GM21515 (cell line): ENCODE measurements around the gene MTHFD1.

Experiments used
- ATAC-seq: cut with Tn5 transposase; IDR thresholded peaks from one replicate; pipeline ENCODE4 v1.9.1; 2021; ENCODE audit not compliant: unreplicated experiment

The MTHFD1 gene

GRCh38 chr14:64405295-64405694 lies 17.1 kb downstream of the MTHFD1 start:
- ATAC-seq, result no peak

GRCh38 chr14:64407329-64407728 lies 19.2 kb downstream of the MTHFD1 start:
- no peak for ATAC-seq

DNA sequence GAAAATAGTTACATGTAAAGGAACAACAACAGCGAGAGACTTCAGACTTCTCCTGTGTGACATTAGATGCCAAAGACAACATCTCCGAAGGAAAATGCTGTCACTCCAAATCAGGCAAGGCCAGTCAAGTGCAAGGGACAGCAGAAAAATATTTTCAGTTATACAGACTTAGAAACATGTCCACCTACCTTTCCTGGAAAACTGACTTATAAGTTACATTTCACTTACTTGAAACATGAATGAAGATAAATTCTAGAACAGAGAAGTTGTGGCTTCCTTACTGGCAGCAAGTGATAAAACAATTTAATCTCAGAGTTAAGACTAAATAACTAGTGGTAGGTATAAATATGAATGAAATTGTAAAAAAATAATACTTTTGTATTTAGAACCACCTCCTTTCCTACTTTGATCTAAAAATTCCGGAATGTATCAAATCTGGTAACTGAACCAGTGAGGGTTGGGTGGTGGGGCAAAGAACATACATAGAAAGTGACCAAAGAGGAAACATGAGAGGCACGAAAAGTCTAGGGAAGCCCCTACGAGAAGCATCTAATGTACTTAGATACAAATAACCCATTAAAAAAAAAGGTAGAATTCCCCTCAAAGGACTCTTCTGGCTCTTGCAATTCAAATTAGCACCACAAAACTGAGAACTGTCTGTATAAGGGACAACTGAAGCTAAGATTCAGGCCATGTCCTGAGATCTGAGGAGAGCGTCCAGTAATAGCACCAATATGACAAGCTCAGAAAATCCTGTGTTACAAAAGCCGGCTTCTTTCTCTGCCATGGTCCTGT lies 21.2 kb downstream of the MTHFD1 start:
- ATAC-seq, result no peak

- ATAC-seq, result no peak
Observed at GRCh38 chr14:64410084-64410774, 22.1 kb downstream of the MTHFD1 start.

DNA sequence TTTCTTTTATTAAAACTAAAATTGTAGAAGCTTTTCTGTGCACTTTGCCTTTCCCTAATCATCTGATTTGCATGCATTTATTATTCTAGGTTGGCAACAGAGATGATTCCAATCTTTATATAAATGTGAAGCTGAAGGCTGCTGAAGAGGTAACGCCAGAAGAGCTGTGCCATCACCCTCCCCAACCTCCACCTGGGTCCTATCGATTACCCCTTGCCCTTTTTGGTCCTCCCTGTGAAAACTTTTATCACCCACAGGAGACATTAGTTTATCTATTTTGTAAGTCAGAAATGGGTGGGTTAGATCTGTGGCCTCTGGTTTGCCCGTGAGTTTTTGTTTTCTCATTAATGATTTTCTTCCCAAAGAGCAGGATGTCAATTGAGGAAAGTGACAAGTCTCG lies 22.8 kb downstream of the MTHFD1 start:
- ATAC-seq, result no peak

DNA sequence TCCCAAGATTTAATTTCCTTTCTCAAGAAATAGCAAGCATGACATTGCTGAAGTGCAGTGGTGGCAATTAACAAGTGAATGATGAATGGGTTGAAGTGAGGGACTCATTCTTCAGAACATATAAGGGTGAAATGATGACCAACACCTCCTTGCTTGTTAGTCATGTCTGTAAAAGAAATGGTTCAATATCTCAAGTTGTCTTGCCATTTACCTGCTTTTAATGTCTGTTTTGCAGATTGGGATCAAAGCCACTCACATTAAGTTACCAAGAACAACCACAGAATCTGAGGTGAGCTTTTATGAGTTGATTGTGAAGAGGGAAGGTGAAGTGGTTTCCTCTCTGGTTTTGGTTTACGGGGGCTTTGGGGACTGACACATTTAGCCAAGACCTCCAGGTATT lies 24.1 kb downstream of the MTHFD1 start:
- ATAC-seq, result no peak

- no peak for ATAC-seq
Observed at GRCh38 chr14:64416348-64416932, 28.3 kb downstream of the MTHFD1 start.

DNA sequence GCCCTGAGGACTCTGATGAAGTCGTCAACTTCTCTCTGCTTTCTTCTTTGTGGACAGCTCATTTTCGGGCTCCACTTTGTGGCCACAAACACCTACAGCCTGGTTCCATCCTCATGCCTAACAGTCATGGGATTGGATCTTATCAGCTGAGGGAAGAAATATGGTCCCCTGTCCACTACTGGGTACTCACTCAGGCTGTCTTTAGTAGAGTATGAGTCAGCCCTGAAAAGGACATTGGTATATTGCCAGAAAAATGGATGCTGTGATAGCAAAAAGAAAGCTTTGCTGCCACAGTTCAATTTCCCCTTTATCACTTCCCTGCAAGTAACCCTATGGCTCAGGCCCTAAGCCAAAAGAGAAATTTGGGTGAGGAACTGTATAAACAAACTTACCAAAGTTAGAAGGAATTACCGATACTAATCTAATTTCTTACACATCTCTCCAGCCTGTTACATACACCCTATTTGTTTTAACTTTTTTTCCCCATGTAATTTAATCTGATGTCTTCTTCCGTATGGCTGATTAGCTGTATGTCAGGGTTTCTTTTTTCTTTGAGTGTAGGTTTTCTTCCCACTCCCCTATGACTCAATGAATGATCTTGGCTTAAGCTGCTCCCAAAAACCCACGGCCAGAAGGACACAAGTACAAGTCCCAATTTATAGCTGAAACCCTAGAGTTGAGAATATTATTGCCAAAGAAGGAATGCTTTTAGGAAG lies 29.1 kb downstream of the MTHFD1 start:
- ATAC-seq, result no peak

GRCh38 chr14:64417771-64418125 lies 29.6 kb downstream of the MTHFD1 start:
- ATAC-seq, result no peak

DNA sequence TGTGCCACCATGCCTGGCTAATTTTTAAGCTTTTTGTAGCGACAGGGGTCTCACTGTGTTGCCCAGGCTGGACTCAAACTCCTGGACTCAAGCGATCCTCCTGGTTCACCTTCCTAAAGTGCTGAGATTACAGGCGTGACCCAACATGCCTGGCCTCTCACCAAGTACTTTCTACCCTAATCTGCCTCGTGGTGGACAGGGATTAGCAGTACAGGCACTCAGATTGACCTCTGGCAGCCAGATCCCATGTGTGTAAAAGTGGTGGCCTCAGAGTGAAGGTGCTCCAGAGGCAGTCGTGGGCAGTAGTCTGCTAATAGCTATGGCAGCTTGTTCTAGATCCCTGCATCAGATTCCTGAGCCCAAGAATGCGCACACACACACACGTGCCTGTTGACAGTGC lies 30.9 kb downstream of the MTHFD1 start:
- no peak for ATAC-seq

GRCh38 chr14:64421166-64421565 lies 33.0 kb downstream of the MTHFD1 start:
- no peak for ATAC-seq

DNA sequence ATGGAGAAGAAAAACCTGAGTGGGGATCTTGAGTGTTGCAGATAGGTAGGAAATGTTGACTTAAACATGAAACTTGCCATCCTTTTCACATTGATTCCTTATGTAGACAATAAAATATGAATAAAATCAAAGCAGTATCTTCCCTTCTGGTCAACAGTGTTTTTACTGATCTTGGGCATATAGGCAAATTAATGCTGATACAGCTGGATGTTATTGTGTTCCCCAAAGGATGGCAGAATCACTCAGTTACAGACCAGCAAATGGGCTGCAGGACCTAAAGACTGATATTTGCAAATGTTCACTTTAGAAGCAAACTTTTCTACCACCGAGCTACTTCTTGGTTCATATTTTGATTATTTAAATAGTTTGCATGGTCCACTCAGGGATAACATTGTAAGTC lies 33.9 kb downstream of the MTHFD1 start:
- no peak for ATAC-seq

DNA sequence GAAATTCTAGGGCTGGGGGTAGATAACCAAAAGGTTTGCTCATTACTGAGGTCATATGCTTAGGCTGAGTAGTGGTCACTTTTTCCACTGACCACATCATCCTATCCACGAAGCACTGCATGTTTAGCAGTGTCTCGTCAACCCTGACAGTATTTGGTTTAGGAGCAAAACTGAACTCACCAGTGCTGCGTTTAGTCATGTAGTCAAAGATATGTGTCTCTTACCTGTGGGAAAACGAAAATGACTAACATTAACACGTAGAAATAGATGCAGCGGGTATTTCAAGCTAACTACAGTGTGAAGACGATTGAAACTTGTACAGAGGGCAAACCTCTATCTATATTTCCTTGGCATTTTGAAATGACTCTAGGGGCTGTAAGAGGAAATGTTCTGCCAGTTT lies 34.6 kb downstream of the MTHFD1 start:
- ATAC-seq, result no peak

DNA sequence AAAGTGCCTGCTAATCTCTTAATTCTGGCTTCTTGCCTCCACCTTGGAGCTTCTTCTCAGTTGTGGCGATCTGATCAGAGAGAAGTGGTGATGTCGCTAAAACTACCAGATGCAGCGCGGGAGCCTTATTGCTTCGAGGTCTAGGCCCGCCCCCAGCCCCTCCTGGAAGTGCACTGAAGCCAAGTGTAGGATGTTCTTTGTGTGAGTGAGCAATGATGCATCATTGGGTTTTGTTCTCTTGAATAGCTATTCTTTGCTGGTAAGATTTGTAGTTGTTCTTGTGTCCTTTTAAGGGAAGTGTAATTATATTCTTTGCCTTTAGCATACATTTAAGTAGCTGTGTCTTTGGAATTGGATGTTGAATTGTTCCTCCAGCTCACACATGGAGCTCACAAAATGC lies 35.8 kb downstream of the MTHFD1 start:
- ATAC-seq, result no peak

DNA sequence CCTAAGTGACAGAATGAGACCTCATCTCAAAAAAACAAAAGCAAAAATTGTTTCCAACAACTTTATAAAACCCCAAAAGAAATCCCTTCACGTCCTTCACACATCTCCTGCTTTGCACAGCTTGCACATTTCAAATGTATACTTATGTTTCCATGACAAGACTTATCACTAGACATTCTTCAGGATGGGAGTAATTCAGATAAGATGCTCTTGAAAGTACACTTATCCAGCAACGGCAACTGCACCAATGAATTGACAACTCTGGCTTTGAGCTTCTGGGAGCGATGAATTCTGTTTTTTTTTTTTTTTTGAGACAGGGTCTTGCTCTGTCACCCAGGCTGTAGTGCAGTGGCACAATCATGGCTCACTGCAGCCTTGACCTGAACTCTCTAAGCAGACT lies 46.4 kb downstream of the MTHFD1 start:
- no peak for ATAC-seq

DNA sequence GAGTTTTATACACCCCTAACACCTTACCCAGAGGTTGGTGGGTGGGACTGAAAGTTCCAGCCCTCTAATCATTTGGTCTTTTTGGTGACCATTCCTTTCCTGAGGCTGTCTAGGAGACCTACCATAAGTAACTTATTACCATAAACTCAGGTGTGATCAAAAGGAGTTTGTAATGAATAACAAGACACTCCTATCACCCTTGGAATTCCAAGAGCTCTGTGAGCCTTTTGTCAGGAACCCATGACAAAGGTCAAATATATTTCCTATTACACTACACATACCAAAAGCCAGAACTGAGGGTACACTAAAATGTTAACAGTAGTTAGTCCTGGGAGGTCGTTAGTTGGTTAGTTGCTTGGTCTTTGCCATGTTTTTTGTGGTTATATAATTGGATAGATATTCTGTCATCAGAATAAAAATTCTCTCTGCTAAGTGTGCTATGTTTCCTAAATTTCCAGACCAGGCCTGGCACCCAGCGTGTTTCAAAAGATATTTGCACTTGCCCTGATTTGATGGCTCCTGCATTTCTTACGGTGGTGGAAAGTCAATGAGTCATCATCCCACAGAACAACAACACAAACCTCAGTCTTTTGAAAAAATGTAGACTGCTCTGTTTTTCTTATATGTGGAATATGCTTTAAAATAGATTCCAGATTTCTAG lies 50.2 kb downstream of the MTHFD1 start:
- ATAC-seq, result no peak

DNA sequence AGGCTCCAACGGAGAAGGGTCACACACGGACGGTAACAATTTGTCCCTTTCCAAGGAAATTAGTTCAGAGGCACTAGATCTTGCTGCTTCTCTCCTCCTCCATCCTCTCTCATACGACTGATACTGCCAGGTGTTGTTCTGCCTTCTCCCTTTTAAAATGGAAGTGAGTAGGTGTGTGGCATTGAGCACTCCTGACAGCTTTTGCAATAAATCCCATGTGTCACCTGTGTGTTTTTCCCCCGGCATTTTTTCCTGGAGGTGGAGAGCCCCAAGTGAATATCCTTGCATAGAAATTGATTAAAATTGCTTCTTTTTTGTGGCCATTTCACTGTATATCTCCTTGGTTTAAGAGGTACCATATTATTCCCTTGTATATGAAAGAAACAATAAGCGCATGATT lies 51.0 kb downstream of the MTHFD1 start:
- ATAC-seq, result no peak

GRCh38 chr14:64440494-64440893 lies 52.3 kb downstream of the MTHFD1 start:
- ATAC-seq, result no peak

- ATAC-seq, result no peak
Observed at GRCh38 chr14:64442300-64442988, 54.3 kb downstream of the MTHFD1 start.

DNA sequence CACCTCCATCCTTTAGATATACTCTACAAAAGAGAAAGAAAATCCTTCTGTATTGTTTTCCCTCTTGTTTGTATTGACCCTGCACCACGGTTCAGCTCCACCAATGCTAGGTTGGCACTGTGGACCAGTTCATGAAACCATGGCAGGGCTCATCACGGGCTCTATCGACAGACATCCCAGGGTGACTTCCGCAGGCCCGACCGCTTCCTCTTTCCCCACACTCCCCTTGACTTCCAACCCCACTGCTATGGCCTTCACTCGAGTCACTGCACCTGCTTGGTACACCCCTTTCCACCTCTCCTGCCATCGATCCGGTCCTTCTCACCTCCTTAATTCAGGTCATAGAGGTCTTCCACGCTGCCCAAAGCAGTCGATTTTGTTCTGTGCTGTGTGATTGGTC lies 56.0 kb downstream of the MTHFD1 start:
- no peak for ATAC-seq
